Vagina (tissue), 2 donors: Measurements from ENCODE around the gene TOPAZ1. TPM values are rescaled to one million over a fixed set of nuclear protein-coding genes. Genes with fewer than 3 reads are reported as not detected.

Experiments used
- DNase-seq, 2 donors: peaks; one replicate each; pipeline ENCODE4 v3.0.0-alpha.2; 2017; ENCODE audit errors: extremely low spot score in 2 of 2
- H3K27ac ChIP-seq: fragments of 200-600 bp; sonication (generic); one replicate; pipeline ENCODE4 v1.5.1; 2019
- H3K27me3 ChIP-seq: fragments of 200-600 bp; sonication (generic); one replicate; pipeline ENCODE4 v1.5.1; 2019
- H3K36me3 ChIP-seq, 2 donors: fragments of 200-600 bp; sonication (generic); one replicate each; pipeline ENCODE4 v1.5.1; 2017 to 2019
- H3K4me1 ChIP-seq: fragments of 200-600 bp; sonication (generic); one replicate; pipeline ENCODE4 v1.5.1; 2019
- H3K4me3 ChIP-seq, 2 donors: fragments of 200-600 bp; sonication (generic); 1 replicate in 1 of 2; 2 replicates in 1 of 2; pipeline ENCODE4 v1.5.1; 2016 to 2019
- H3K9me3 ChIP-seq: fragments of 200-600 bp; sonication (generic); one replicate; pipeline ENCODE4 v1.5.1; 2019
- POLR2A ChIP-seq, 2 donors: fragments of 450-650 bp; IDR thresholded peaks; one replicate each; pipeline ENCODE4 v1.6.1; 2017; ENCODE audit warnings: antibody characterized with exemption in 2 of 2, mild to moderate bottlenecking in 2 of 2, moderate library complexity in 2 of 2
- POLR2AphosphoS5 ChIP-seq, 2 donors: sonication (generic); formaldehyde crosslinking; IDR thresholded peaks; one replicate each; pipeline ENCODE4 v1.9.0; 2017; ENCODE audit warnings: antibody characterized with exemption in 2 of 2, mild to moderate bottlenecking in 2 of 2, low read depth in 1 of 2; ENCODE audit not compliant: insufficient read depth in 1 of 2
- intact Hi-C: fragments of 100-400 bp; cut with DNase I; formaldehyde crosslinking; loops from one replicate; pipeline ENCODE4 v1.15.1; 2023
- total RNA-seq: library from RNA; depleted of rRNA; stranded (reverse); fragments of >200 nt; gene quantifications from one replicate; pipeline ENCODE4 v1.2.3, GENCODE V29; 2016
- TF ChIP-seq, protein P1 (sequence below), 3 experiments: fragments of 450-650 bp in 2 of 3; fragments of 200-600 bp in 1 of 3; sonication (generic) in 1 of 3; IDR thresholded peaks; one replicate each; pipeline ENCODE4 v1.5.1; 2017 to 2019; ENCODE audit warnings: antibody characterized with exemption in 3 of 3, mild to moderate bottlenecking in 2 of 3, moderate library complexity in 2 of 3

The TOPAZ1 gene
- total RNA-seq, 1 donor from 2014 or later, result not detected

DNA sequence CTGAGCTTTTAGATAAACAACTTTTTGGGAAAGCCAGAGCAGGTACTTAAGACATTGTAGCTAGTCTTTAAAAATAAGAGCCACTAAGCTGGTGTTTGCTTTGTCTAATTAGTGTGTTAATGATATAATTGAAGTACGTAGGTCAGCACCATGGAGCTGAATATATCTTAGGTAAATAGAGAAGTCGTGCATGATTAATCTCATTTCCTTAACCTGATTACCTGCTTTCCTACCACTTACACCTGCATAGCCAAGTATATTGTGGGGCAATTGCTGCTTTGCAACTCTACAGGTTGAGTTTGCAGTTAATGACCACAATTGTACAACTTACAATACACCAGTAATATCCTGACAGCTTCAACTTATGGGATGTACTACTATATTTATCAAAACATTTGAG is 17.6 kb upstream of the TOPAZ1 start:
- Histone ChIP-seq H3K36me3 (no peaks in the 10 kb centered on the region), H3K9me3 (no peaks in the 10 kb centered on the region), H3K27ac (no peak overlapping the region), H3K4me1 (no peaks in the 10 kb centered on the region), H3K4me3 (no peak overlapping the region), H3K27me3 (no peaks in the 10 kb centered on the region)
- intact Hi-C loops, result no loop called here
- DNase-seq, result no peak
- TF ChIP-seq, protein P1, sequence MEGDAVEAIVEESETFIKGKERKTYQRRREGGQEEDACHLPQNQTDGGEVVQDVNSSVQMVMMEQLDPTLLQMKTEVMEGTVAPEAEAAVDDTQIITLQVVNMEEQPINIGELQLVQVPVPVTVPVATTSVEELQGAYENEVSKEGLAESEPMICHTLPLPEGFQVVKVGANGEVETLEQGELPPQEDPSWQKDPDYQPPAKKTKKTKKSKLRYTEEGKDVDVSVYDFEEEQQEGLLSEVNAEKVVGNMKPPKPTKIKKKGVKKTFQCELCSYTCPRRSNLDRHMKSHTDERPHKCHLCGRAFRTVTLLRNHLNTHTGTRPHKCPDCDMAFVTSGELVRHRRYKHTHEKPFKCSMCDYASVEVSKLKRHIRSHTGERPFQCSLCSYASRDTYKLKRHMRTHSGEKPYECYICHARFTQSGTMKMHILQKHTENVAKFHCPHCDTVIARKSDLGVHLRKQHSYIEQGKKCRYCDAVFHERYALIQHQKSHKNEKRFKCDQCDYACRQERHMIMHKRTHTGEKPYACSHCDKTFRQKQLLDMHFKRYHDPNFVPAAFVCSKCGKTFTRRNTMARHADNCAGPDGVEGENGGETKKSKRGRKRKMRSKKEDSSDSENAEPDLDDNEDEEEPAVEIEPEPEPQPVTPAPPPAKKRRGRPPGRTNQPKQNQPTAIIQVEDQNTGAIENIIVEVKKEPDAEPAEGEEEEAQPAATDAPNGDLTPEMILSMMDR (IDR thresholded peaks at IDR 0.05), result no peak
- TF ChIP-seq POLR2AphosphoS5 (IDR thresholded peaks at IDR 0.05; ENCODE audit: insufficient read depth in 1 of 2, low read depth in 1 of 2), result no peak
- TF ChIP-seq POLR2A (IDR thresholded peaks at IDR 0.05), result no peak

DNA sequence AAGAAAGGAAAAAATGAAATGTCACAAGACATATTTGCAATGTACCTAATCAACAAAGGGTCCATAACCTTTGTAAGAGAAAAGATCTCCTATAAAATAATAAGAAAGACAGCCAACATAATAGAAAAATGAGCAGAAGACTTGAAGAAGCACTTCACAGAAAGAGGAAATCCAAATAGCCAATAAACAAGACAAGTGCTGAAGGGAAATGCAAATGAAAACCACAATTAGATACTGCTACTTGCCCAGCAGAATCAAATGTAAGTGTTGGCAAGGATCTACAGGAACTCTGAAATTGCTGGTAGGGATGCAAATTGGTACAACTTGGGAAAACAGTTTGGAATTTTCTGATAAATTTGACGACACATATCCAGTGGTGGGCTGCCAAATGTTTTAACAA is 15.1 kb upstream of the TOPAZ1 start:
- Histone ChIP-seq H3K27ac (no peak overlapping the region), H3K36me3 (no peaks in the 10 kb centered on the region), H3K9me3 (no peaks in the 10 kb centered on the region), H3K4me1 (no peaks in the 10 kb centered on the region), H3K4me3 (no peak overlapping the region), H3K27me3 (no peaks in the 10 kb centered on the region)
- intact Hi-C loops, result no loop called here
- TF ChIP-seq POLR2A (IDR thresholded peaks at IDR 0.05) (no peak), POLR2AphosphoS5 (IDR thresholded peaks at IDR 0.05; ENCODE audit: insufficient read depth in 1 of 2, low read depth in 1 of 2) (no peak)
- TF ChIP-seq, protein P1 (IDR thresholded peaks at IDR 0.05), result no peak
- DNase-seq, result no peak

DNA sequence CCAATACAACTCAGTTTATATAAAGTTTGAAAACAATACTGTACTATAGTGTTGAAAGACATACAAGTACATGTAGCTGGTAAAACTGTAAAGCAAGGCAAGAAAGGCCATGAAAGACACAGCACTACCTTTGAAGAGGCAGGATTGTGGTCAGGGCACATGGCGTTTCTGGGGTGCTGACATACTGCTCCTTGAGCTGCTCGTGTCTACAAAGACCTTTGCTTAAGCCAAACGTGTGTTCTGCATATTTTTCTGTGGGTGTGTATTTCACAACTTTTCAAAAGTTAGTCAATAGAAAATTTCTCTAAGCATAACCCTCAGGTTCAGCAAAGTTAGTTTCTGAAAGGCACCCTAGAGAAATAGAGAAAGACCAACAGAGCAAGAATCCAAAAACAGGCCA is 14.1 kb upstream of the TOPAZ1 start:
- Histone ChIP-seq H3K4me3 (no peak overlapping the region), H3K4me1 (no peaks in the 10 kb centered on the region), H3K9me3 (no peaks in the 10 kb centered on the region), H3K27me3 (no peaks in the 10 kb centered on the region), H3K27ac (no peak overlapping the region), H3K36me3 (no peaks in the 10 kb centered on the region)
- no peak for DNase-seq
- intact Hi-C loops, result no loop called here
- TF ChIP-seq POLR2AphosphoS5 (IDR thresholded peaks at IDR 0.05; ENCODE audit: insufficient read depth in 1 of 2, low read depth in 1 of 2) (no peak), POLR2A (IDR thresholded peaks at IDR 0.05) (no peak)
- TF ChIP-seq, protein P1 (IDR thresholded peaks at IDR 0.05), result no peak

DNA sequence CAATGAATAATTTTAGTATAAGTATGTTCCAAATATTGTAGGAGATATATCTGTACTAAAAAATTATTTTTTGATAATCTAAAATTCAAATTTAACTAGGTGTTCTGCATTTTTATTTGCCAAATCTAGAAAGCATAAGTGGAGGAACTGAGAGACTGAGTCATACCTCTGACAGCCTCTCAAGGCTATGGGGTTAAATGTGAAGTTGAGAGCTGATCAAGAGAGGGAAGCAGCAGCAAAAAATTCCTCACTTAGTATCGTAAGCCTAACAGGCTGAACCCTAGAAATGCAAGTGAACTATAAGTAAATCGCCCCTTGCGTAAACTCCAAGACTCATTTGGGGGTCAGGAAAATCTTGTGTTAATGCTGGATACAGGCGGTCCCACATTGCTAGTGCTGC is 12.8 kb upstream of the TOPAZ1 start:
- H3K27ac ChIP-seq, result no peak overlapping the region
- DNase-seq, result no peak
- H3K36me3 ChIP-seq, result no peaks in the 10 kb centered on the region
- H3K4me1 ChIP-seq, result no peaks in the 10 kb centered on the region
- no peaks in the 10 kb centered on the region for H3K27me3 ChIP-seq
- H3K4me3 ChIP-seq, result no peak overlapping the region
- intact Hi-C loops, result no loop called here
- no peaks in the 10 kb centered on the region for H3K9me3 ChIP-seq
- TF ChIP-seq POLR2AphosphoS5 (IDR thresholded peaks at IDR 0.05; ENCODE audit: insufficient read depth in 1 of 2, low read depth in 1 of 2) (no peak), POLR2A (IDR thresholded peaks at IDR 0.05) (no peak)
- TF ChIP-seq, protein P1 (IDR thresholded peaks at IDR 0.05), result no peak

DNA sequence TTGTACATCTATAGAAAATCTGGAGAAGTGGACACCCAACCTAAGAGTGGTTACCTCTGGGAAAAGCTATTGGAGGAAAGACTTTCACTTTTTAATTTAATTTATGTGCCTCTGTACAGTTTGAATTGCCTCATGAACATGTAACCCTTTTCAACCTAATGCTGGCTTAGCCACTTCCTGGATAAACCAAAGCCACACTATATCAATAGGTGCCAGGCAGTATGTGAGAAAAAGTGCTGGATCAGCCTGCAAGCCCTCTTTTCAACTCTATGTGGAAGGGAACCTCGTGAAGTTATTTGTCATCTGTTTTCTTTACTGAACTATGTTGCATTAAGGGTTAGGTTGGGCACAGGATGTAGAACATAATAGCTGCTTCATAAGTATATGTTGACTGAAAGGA is 9.3 kb upstream of the TOPAZ1 start:
- no peaks in the 10 kb centered on the region for H3K4me1 ChIP-seq
- no peaks in the 10 kb centered on the region for H3K36me3 ChIP-seq
- no peak for DNase-seq
- no peak overlapping the region for H3K4me3 ChIP-seq
- H3K27me3 ChIP-seq, result no peaks in the 10 kb centered on the region
- no peaks in the 10 kb centered on the region for H3K9me3 ChIP-seq
- H3K27ac ChIP-seq, result no peak overlapping the region
- TF ChIP-seq, protein P1 (IDR thresholded peaks at IDR 0.05), result no peak
- TF ChIP-seq POLR2AphosphoS5 (IDR thresholded peaks at IDR 0.05; ENCODE audit: insufficient read depth in 1 of 2, low read depth in 1 of 2) (no peak), POLR2A (IDR thresholded peaks at IDR 0.05) (no peak)
- intact Hi-C loops, result no loop called here
